NCI-H345 (cell line): ENCODE measurements around the gene ELMOD2.
A peak's percentile ranks its signal among the peaks of the same experiment; 100 is the strongest.
"Not testable (repeated sequence)": the region's sequence is repeated elsewhere in the genome, so short reads cannot be mapped to it uniquely, and the experiment has no call there.

ENCODE experiments used
- DNase-seq: peaks from one replicate; lab custom pipeline; 2025; lab: John Stamatoyannopoulos, UW

ELMOD2 gene, protein sequence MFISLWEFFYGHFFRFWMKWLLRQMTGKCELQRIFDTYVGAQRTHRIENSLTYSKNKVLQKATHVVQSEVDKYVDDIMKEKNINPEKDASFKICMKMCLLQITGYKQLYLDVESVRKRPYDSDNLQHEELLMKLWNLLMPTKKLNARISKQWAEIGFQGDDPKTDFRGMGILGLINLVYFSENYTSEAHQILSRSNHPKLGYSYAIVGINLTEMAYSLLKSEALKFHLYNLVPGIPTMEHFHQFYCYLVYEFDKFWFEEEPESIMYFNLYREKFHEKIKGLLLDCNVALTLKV

DNA sequence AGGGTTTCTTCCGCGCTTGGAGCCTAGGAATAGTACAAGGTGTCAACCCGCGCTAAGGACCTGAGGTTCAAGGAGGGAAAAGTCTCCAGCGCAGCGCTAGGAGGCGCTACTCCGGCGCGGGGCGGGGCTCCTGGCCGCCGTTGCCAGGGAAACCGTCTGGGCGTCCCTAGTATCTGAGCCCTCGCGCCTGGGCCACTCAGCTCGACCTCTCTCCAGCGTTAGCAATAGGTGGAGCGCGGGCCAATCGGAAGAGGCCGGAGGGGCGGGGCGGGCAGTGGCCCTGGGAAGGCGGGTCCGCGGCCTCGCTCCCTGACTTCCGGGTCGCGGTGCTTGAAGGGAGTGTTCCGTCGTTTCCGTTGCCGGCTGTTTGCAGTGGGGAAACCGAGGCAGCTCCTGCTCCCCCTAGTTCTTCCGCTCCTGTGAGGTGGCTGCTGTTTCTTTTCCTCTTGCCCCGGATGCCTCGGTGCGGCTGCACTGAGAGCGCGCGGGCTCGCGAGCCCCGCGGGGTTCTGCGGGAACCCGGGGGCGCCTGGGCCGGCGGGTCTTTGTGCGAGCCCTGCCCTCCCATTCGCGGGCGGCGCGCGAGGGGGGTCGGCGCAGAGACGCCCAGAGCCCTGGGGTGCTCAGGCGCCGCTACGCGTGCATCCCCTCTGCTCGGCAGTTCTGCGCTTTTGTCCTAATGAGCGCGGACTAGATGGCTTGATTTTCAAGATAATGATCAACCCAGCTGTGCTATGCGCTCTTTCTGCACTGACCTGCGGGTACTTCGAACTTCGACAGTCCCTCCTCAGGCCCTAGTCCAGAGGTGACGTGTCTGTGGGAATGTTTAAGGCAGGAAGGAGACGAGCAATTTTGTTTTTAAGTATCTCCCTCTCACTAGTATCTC lies at the start of gene ELMOD2:
ELMOD2 (plus strand) TSS at position 312 of the 886 bp plus-strand sequence. CDS start 1,261 bp downstream, outside the sequence.
- peak; percentile 97 for DNase-seq

DNA sequence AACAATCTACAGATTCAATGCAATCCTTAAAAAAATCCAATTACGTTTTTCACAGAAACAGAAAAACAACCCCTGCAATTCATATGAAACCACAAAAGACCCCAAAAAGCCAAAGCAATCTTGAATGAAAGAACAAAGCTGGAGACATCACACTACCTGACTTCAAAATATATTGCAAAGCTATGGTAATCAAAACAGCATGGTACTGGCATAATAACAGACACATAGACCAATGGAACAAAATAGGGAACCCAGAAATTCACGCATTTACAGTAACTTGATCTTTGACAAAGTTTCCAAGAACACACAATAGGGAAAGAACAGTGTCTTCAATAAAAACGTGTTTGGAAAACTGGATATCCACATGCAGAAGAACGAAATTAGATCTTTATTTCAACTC lies 40.5 kb upstream of the ELMOD2 start:
- no peak for DNase-seq

DNA sequence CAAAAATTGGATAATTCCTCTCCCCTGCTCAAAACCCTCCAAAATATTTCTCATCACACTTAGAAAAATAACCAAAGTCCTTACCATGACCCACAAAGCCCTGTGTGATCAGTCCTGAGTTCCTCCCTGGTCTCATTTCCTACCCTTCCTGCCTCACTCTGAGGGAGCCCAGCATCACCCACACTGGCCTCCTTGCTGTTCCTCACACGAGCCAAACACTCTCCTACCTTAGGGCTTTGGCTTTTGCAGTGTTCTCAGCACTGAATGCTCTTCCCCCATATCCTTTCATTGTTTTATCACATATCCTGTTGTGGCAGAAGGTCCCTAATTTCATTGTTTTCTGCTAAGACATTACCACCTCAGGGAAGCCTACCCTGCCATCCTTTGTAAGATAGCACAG lies 38.0 kb upstream of the ELMOD2 start:
- no peak for DNase-seq

DNA sequence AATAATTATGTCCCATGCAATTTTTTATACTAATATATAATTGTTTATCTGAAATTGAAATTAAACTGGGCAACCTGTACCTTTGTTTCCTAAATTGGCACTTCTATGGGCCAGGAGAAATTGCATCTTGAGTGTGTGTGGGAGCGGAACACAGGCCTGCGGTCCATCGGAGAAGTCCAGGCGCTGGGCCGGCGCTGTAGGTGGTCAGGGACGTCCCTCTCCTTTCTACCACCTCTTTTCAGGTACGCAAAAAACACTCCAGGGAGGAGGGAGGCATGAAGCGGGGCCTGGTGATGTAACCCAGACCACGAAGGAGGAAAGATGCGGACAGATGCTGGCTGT lies 26.6 kb upstream of the ELMOD2 start:
- no peak for DNase-seq

DNA sequence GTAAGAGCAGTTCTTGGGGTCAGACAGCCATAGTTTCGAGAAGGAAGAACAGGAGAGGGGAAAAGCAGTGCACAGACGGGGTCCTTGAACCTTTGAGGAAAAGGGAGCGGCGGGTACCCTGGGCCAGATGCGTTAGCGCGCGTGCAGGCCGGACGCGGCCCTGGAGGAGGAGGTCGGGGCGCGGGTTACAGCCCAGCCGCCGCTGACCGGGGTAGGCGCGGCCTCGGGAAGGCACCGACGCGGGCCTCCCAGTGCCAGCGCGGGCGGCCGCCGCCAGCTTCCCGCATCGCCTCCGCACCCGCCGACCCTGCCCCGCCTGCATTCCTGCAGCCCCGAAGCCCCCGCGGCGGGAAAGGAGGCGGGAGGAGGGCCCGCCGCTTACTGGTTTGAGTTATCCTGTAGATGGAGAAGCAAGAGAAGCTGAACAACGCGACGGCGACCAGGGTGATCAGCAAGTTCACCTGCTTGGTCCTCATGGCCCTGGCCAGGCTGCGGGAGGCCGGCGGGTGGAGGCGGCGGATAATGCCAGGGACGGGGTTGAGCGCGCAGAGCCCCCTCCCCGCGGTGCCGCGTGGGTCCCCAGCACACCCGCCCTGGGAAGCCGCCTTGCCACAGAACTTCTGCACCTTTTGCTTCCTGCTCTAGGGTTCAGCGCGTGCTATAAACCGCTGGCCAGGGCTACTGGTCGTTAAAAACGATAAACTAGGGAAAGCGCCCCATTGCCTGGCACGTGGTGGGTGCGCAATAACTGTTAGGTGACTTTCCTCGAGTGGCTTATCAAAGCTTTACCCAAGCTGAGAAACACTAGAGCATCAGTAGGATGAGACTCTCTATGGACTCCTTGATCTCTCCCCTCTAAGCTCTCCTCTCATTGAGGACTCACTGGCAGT lies 26.0 kb upstream of the ELMOD2 start, which contains the start of gene MGAT4D:
MGAT4D (minus strand) TSS at position 547 of the 890 bp plus-strand sequence; CDS start at position 476, 71 bp downstream.
- DNase-seq: no peak

DNA sequence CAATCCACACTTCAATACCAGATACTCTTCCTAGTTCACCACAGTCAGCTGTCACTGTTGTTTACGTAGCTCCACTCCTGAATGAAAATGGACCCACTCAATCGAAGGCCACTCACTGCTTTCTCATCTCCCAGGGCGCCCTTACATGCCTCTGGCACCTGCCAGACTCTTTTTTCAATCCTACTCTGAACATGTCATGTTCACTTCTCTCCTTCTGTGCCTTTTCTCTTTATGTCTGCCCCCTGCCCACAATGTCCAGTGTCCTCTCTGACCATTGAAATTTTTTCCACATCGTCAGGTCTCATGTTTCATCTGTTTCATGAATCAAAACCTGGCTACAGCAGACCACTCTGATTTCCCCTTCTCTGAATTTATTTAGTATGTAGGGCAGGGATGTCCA lies 24.6 kb upstream of the ELMOD2 start:
- no peak for DNase-seq

DNA sequence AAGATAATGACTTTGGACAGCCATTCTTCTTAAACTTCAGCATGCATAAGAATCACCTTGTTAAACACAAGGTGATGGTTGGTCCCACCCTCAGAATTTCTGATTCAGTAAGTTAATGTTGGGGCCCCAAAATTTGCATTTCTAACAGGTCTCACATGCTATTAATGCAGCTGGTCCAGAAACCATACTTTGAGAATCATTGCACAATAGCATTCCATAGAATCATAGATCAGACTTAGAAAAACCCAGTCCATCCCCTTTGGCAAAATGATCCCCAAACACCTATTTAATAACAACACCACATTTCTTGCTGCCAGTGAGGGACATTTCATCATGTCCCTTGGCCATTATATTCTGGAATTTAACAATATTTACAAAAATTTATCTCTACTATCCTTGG lies 19.7 kb upstream of the ELMOD2 start:
- DNase-seq: no peak

DNA sequence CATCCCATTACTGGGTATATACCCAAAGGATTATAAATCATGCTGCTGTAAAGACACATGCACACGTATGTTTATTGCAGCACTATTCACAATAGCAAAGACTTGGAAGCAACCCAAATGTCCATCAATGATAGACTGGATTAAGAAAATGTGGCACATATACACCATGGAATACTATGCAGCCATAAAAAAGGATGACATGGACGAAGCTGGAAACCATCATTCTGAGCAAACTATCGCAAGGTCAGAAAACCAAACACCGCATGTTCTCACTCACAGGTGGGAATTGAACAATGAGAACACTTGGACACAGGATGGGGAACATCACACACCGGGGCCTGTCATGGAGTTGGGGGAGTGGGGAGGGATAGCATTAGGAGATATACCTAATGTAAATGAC lies 10.2 kb upstream of the ELMOD2 start:
- not testable (repeated sequence) for DNase-seq

DNA sequence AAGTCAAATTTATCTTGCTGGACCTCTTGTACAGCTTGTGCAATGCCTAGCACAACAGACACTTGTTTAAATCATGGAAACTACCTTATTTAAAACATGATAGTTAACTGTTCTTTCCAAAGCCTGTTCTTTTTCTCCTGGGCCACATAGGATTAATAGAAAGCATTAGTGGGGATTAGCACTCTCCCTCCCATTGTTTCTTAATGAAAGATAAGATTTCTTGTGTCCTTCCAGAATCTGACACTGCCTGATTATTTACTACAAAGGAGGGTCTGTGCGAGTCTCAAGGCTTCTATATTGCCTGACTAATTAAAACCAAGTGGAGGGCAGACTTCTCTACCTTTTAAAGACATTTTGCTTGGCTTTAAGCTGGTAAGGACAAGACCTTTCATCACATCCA lies 8.5 kb upstream of the ELMOD2 start:
- no peak for DNase-seq

DNA sequence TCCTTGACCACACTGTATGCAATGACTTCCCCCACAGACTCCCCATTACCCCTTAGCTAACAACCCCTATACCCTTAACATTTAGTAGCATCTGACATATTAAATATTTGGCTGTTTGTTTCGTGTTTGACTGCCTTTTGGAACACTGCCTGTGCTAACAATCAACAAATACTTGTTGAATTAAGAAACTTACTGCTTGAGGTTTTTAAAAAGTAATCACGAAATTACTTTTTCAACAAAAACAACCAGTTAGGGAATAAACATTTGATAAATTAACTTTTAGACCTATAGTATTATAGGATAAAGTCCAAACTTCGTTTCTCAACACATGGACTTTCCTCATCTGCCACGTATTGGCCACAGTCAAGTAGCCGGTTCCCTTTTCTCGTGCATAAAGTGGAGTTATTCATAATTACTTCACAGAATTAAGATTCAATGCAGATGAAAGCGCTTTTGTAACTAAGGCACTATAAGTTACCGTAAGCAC lies 555 bp upstream of the ELMOD2 start:
- no peak for DNase-seq

DNA sequence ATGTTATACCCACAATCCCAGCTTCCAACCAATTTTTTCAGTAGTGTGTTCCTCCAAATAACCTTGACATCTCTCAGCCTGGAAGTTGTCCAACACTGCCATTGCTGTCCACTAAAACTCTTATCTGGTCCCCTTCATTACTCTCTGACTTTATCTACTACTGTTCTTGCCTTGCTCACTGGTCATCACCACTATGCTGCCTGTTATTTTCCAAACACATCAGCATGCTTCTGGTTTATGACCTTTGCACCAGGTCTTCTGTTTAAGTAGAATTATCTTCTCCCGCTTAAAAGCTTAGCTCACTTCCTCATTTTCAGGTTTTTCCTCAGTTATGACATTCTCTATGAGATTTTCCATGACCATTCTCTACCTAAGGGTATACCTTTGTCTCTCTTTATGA lies 5.5 kb downstream of the ELMOD2 start:
- no peak for DNase-seq

DNA sequence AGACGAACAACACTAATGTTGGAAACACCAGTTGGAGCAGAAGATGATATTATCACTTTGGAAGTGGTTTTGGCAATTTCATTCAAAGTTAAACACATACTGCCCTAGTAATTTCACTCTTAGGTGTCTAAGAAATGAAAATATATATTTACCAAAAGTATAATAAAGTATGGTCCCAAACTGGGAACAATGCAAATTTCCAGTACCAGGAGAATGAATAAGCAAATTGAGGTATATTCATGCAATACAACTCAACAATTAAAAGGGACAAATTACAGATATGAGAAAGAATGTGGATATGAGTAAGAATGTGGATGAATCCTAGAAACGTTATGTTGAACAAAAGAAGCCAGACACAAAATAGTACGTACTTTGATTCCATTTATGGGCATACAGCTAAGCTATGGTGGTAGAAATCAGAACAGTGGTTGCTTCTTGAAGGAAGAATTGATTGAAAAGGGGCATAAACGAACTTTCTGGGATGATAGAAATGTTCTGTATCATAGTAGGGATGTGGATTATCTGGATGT lies 10.0 kb downstream of the ELMOD2 start:
- DNase-seq: no peak

DNA sequence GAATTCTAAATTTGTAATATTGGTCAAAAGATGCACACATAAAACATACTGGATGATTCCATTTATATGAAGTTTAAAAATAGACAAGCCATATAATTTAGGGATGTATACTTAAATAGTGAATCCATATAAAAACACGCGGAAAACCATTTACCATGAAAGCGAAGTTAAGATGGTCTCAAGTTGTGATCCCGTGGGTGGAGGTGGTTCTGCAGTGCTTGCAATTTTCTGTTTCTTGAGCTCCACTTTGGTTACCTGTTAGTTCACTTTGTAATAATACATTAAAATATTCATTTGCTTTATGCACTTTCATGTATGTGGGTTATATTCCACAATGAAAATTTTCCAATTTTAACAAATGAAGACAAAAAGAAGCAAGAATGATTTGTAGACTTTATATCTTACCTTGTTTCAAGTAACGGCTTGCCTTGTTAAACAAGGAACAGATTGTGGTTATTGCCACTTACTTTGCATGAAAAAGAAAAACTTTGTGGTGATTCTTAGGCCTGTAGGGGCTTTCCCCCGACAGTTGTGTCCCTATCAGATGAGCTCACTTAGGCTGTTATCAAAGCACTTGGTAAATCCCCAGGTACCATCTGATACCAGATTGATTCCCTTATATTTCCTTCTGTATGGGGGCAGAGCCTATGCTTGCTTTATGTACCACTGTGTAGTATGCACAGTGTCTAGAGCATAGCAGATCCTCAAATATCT lies 32.6 kb downstream of the ELMOD2 start:
- DNase-seq: no peak

DNA sequence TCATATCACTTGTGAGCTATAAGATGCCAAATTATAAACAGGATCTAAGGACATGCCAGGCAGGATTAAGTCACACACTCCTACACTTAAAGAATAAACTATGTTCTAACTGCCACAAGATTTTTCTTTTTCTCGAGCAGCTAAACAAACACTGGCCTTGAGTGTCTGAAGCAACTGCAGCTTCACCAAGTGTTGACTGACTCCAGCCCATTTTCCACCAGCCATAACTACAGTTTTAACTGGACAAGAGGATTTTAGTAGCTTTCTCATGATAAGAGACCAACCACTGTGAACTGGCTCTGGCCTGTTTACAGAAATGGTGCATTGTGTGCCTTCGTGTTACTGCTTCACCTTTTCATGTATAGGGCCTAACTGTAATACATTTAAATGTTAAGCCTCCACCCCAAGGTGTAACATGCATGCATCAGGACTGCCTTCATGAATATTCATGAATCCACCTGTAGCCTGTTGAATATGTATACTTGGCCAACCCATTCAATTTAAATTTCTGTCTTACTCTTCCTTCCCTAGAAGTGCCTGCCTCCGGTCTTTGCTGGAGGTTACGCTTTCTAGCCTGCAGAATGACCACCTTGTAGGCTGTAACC lies 34.0 kb downstream of the ELMOD2 start:
- DNase-seq: no peak

DNA sequence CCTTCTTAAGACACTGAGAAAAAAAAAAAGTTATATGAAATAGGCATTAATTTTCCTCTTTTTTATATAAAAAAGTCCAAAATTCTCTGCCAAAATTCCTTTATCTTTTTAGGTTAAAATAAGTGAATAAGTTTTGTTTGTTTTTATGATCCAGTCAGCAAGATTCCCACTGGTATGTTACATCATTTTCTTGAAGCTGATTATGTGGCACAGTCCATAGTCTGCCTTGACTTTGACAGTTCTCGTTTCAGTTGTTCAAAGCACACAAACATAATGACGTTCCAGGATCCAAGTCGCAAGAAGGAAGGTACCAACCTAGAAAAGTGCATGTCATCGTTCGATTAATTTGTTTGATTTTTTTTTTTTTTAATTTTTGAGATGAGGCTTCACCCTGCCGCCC lies 35.7 kb downstream of the ELMOD2 start:
- no peak for DNase-seq

DNA sequence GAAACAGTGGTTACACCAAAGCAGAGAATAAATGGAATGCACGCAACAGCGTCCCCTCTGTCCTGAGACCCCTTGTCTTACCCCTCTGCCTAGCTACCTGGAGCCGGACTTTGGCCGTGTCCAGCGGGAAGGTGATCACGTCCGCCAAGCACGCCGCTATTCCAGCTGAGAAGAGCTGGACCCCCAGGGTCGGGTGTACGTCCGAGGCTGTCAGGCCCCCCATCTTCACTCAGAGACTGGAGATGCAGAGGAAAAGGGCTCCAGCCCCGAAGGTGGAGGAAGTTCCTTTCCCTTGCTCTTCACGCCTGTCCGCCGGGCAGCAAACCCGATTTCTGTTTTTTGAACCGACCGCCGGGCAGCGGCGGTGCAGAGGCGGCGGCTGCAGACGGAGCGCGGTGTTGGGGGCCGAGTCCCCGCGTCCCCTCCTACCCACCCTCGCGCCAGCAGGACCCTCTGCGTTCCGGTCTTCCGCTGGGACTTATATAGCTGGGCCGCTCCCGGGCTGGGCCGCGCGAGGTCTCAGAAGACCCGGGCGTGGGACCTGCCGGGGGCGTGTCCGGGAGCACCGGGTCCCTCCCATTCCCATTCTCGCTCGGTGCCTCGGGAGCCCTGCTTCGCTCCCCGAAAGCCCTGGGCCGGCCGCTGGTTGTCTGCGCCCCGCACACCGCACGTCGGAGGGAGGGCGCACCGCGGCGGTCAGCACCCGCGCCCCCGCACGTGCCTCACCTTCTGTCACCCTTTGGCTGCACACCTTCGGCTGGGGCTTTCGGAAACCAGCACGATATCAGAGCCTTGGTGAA lies 44.7 kb downstream of the ELMOD2 start, which contains the start of gene UCP1:
UCP1 (minus strand) TSS at position 455 of the 800 bp plus-strand sequence; CDS start at position 223, 232 bp downstream.
- DNase-seq: no peak

DNA sequence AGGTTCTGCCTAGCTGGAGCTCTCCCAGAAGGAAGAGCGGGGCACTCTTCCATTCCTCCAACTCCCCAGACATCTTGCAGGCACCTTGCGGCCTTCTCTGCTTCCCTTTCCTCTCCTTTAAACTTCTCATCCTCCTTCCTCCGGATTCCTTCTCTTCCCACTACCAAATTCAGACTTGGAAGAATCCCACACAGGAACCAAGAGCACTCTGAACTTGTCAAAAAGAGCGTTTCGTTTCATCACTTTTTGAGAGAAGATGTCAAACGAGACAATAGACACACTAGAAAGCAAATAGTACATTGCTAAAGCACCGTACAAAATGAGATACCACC lies 45.3 kb downstream of the ELMOD2 start:
- no peak for DNase-seq

DNA sequence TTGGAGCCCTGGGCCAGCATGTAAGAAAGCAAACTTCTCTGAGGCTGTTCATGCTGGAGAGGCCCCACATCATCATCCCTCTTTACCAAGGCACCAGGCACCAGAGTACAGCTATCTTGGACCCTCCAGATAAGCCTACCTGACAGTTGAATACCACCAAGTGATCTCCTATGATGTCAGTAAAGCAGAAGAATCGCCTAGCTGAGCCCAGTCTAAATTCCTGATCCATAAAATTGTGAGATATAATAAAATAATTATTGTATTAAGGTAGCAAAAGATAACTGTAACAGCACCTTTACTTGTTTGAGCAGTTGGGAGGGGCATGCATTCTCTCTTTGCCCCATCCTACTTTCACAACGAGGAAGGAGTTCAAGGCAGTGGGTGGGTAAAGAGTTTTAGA lies 47.7 kb downstream of the ELMOD2 start:
- DNase-seq: no peak

DNA sequence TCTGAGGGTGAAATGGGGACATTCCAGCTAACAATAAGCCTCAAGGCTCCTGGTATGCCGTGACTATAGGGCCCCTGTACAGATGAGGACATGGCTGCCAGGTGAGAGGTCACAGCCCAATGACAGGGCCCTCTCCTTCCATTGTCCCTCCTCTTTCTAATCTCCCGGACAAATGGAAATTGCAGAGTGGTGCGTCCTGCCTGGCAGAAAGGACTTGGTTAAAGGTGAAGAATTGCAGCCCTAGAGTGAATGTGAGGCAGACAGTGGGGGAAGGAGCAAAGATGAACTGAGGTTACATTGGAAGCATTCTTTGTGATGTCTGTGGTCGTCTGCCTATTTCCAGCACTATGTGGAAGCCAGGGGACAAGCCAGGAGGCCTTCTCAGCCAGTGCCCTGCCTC lies 51.5 kb downstream of the ELMOD2 start:
- DNase-seq: no peak

DNA sequence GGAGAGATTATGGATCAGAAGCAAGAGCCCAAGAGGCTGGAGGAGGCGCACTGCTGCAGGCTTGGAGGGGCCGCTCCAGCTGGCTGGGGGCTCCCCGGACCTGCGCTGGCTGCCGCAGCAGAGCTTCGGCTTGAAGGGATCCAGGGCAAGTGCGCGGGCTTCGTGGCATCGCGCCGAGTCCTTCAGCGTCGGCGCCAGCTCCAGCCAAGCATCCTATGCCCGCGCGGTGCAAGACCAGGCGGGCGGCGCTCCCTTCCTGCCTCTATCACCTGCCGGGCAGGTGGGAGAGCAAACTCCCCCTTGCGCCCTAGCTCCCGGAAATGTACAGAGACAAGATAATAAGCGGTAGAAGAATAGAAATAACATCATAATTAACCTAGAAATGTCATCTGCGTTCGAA lies 55.3 kb downstream of the ELMOD2 start:
- DNase-seq: no peak
